ENCODE data around the gene FBXL19.

DNA sequence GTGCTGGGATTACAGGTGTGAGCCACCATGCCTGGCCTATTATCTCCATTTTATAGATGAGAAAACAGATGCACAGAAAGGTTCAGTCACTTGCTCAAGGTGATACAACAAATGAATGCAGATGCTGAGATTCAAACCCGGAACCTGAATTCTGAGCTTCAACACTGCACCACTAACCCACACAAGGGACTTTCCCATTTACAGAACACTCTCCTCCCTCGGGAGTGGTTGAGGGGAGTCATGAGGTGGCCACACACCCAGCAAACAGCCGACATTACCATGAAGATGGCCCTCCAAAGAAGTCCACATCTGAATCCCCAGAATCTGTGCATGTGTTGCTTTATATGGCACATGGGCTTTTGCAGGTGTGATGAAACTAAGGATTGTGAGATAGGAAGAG, 38.6 kb upstream of the FBXL19 start:
- TF ChIP-seq ZNF501 (tag by site-specific recombination; IDR thresholded peaks at IDR 0.05), result no peak
- TF ChIP-seq, protein P1, sequence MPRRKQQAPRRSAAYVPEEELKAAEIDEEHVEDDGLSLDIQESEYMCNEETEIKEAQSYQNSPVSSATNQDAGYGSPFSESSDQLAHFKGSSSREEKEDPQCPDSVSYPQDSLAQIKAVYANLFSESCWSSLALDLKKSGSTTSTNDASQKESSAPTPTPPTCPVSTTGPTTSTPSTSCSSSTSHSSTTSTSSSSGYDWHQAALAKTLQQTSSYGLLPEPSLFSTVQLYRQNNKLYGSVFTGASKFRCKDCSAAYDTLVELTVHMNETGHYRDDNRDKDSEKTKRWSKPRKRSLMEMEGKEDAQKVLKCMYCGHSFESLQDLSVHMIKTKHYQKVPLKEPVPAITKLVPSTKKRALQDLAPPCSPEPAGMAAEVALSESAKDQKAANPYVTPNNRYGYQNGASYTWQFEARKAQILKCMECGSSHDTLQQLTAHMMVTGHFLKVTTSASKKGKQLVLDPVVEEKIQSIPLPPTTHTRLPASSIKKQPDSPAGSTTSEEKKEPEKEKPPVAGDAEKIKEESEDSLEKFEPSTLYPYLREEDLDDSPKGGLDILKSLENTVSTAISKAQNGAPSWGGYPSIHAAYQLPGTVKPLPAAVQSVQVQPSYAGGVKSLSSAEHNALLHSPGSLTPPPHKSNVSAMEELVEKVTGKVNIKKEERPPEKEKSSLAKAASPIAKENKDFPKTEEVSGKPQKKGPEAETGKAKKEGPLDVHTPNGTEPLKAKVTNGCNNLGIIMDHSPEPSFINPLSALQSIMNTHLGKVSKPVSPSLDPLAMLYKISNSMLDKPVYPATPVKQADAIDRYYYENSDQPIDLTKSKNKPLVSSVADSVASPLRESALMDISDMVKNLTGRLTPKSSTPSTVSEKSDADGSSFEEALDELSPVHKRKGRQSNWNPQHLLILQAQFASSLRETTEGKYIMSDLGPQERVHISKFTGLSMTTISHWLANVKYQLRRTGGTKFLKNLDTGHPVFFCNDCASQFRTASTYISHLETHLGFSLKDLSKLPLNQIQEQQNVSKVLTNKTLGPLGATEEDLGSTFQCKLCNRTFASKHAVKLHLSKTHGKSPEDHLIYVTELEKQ (tag by site-specific recombination; IDR thresholded peaks at IDR 0.05; ENCODE audit: borderline replicate concordance), result no peak
- TF ChIP-seq, protein P2, sequence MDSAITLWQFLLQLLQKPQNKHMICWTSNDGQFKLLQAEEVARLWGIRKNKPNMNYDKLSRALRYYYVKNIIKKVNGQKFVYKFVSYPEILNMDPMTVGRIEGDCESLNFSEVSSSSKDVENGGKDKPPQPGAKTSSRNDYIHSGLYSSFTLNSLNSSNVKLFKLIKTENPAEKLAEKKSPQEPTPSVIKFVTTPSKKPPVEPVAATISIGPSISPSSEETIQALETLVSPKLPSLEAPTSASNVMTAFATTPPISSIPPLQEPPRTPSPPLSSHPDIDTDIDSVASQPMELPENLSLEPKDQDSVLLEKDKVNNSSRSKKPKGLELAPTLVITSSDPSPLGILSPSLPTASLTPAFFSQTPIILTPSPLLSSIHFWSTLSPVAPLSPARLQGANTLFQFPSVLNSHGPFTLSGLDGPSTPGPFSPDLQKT (IDR thresholded peaks at IDR 0.05; ENCODE audit: borderline replicate concordance, low read depth, low read length), result no peak
